SKM-1 treated with dmso at 0.1 percent for 144 hours (cell line): ENCODE results near the gene CCDC27.

Experiments
- DNase-seq: peaks from one replicate; lab custom pipeline; 2025; ENCODE audit not compliant: unreplicated experiment; lab: John Stamatoyannopoulos, UW

Gene CCDC27

GRCh38 chr1:3752400-3752945, at the start of gene CCDC27:
Gene CCDC27, plus strand, starts transcription at chr1:3752450. Its CDS starts 32 bp downstream, at chr1:3752482.
- no peak for DNase-seq

- DNase-seq, result no peak
Observed at GRCh38 chr1:3702528-3702927, 49.7 kb upstream of the CCDC27 start.

GRCh38 chr1:3702990-3703728, 49.1 kb upstream of the CCDC27 start:
- no peak for DNase-seq

GRCh38 chr1:3703786-3704371, 48.4 kb upstream of the CCDC27 start:
- no peak for DNase-seq

- DNase-seq, result no peak
Observed at GRCh38 chr1:3705341-3705950, 46.8 kb upstream of the CCDC27 start.

- no peak for DNase-seq
Observed at GRCh38 chr1:3706651-3707297, 45.5 kb upstream of the CCDC27 start.

GRCh38 chr1:3707298-3707938, 44.8 kb upstream of the CCDC27 start:
- no peak for DNase-seq

- no peak for DNase-seq
Observed at GRCh38 chr1:3707939-3708328, 44.3 kb upstream of the CCDC27 start.

GRCh38 chr1:3708791-3709190, 43.5 kb upstream of the CCDC27 start:
- DNase-seq, result no peak

- no peak for DNase-seq
Observed at GRCh38 chr1:3710251-3710650, 42.0 kb upstream of the CCDC27 start.

GRCh38 chr1:3711381-3711779, 40.9 kb upstream of the CCDC27 start:
- DNase-seq, result no peak

- no peak for DNase-seq
Observed at GRCh38 chr1:3711780-3712451, 40.3 kb upstream of the CCDC27 start.

- DNase-seq, result no peak
Observed at GRCh38 chr1:3712573-3713535, 39.4 kb upstream of the CCDC27 start.

- DNase-seq, result no peak
Observed at GRCh38 chr1:3713840-3714239, 38.4 kb upstream of the CCDC27 start.

- no peak for DNase-seq
Observed at GRCh38 chr1:3714284-3714741, 37.9 kb upstream of the CCDC27 start.

- no peak for DNase-seq
Observed at GRCh38 chr1:3714814-3715213, 37.4 kb upstream of the CCDC27 start.

GRCh38 chr1:3716351-3716750, 35.9 kb upstream of the CCDC27 start:
- no peak for DNase-seq

- peak; percentile 35 for DNase-seq
Observed at GRCh38 chr1:3717041-3717714, 35.1 kb upstream of the CCDC27 start.
